ENCODE data around the gene PFKFB4. TPM values are rescaled to one million over a fixed set of nuclear protein-coding genes. Genes with fewer than 3 reads are reported as not detected.
A peak's percentile ranks its signal among the peaks of the same experiment; 100 is the strongest.

PFKFB4 gene
- total RNA-seq, 2 experiments from 2014 or later = 0.98 to 2.5 TPM

- Histone ChIP-seq H3K36me3 (ENCODE audit: insufficient read depth, low read length) (no peaks in the 10 kb centered on the region), H3K4me1 (ENCODE audit: insufficient read depth, low read length) (peaks cover 80% of the 10 kb centered on the region), H3K4me3 (ENCODE audit: low read length) (peak overlapping the region; percentile 8), H3K27ac (ENCODE audit: low read depth in 1 of 2, low read length in 2 of 2) (peak overlapping the region; percentile 9 to 29), H3K9me3 (ENCODE audit: control insufficient read depth in 1 of 2, insufficient read depth in 1 of 2, low read length in 2 of 2) (no peaks in the 10 kb centered on the region), H3K27me3 (ENCODE audit: control insufficient read depth in 1 of 2, insufficient read depth in 2 of 2, low read length in 2 of 2) (no peaks in the 10 kb centered on the region)
- DNase-seq (peak in 8 of 14 experiments; percentile 17 to 73 (median 40)), ATAC-seq (ENCODE audit: poor library complexity) (peak; percentile 55)
- ChIA-PET CTCF (interaction anchor here (0.5 to 1.7 kb wide), 3 partner anchors 13 to 79 kb away, joined by 3 to 4 read pairs (median 3); no protein-coding TSS in a partner anchor), POLR2A (interaction anchor here (0.5 to 2.3 kb wide), 10 partner anchors 8 to 214 kb away, joined by 3 to 11 read pairs (median 4); partner anchors contain the start of genes ATRIP, CCDC51, SHISA5 and TMA7)
- Mint-ChIP-seq H3K4me3 (peak overlapping the region; percentile 82), H3K9me3 (no peaks in the 10 kb centered on the region), H3K36me3 (ENCODE audit: low read depth) (no peaks in the 10 kb centered on the region), H3K4me1 (ENCODE audit: low read depth) (peaks cover 79% of the 10 kb centered on the region), H3K27ac (peak overlapping the region; percentile 80), H3K27me3 (no peaks in the 10 kb centered on the region)
- TF ChIP-seq, protein P1, sequence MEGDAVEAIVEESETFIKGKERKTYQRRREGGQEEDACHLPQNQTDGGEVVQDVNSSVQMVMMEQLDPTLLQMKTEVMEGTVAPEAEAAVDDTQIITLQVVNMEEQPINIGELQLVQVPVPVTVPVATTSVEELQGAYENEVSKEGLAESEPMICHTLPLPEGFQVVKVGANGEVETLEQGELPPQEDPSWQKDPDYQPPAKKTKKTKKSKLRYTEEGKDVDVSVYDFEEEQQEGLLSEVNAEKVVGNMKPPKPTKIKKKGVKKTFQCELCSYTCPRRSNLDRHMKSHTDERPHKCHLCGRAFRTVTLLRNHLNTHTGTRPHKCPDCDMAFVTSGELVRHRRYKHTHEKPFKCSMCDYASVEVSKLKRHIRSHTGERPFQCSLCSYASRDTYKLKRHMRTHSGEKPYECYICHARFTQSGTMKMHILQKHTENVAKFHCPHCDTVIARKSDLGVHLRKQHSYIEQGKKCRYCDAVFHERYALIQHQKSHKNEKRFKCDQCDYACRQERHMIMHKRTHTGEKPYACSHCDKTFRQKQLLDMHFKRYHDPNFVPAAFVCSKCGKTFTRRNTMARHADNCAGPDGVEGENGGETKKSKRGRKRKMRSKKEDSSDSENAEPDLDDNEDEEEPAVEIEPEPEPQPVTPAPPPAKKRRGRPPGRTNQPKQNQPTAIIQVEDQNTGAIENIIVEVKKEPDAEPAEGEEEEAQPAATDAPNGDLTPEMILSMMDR (IDR thresholded peaks at IDR 0.05) = no peak
- intact Hi-C loops (cut with DNase I, micrococcal nuclease) = no loop called here
Measured at GRCh38 chr3:48514431-48515227, 42.0 kb downstream of the PFKFB4 start.

GRCh38 chr3:48511551-48511950 lies 45.1 kb downstream of the PFKFB4 start:
- DNase-seq (no peak), ATAC-seq (ENCODE audit: poor library complexity) (no peak)
- no peaks in the 10 kb centered on the region for H3K9me3 ChIP-seq (ENCODE audit: control insufficient read depth in 1 of 2, insufficient read depth in 1 of 2, low read length in 2 of 2)
- no peak overlapping the region for H3K4me3 ChIP-seq (ENCODE audit: low read length)
- Mint-ChIP-seq H3K4me3 (no peak overlapping the region), H3K27me3 (no peaks in the 10 kb centered on the region), H3K36me3 (ENCODE audit: low read depth) (no peaks in the 10 kb centered on the region), H3K27ac (no peak overlapping the region), H3K4me1 (ENCODE audit: low read depth) (peaks cover 63% of the 10 kb centered on the region), H3K9me3 (no peaks in the 10 kb centered on the region)
- ChIA-PET POLR2A (interaction anchor here (1.6 kb wide), 1 partner anchor 71 kb away, joined by 4 read pairs; the partner anchor contains the start of genes CCDC51 and TMA7), CTCF (interaction anchor here (0.6 kb wide), 1 partner anchor 986 kb away, joined by 4 read pairs; no protein-coding TSS in a partner anchor)
- H3K27me3 ChIP-seq (ENCODE audit: control insufficient read depth in 1 of 2, insufficient read depth in 2 of 2, low read length in 2 of 2) = no peaks in the 10 kb centered on the region
- TF ChIP-seq, protein P1 (IDR thresholded peaks at IDR 0.05) = no peak
- H3K27ac ChIP-seq (ENCODE audit: low read depth in 1 of 2, low read length in 2 of 2) = no peak overlapping the region
- no peaks in the 10 kb centered on the region for H3K36me3 ChIP-seq (ENCODE audit: insufficient read depth, low read length)
- intact Hi-C loops (cut with DNase I, micrococcal nuclease) = no loop called here
- H3K4me1 ChIP-seq (ENCODE audit: insufficient read depth, low read length) = peaks cover 66% of the 10 kb centered on the region

DNA sequence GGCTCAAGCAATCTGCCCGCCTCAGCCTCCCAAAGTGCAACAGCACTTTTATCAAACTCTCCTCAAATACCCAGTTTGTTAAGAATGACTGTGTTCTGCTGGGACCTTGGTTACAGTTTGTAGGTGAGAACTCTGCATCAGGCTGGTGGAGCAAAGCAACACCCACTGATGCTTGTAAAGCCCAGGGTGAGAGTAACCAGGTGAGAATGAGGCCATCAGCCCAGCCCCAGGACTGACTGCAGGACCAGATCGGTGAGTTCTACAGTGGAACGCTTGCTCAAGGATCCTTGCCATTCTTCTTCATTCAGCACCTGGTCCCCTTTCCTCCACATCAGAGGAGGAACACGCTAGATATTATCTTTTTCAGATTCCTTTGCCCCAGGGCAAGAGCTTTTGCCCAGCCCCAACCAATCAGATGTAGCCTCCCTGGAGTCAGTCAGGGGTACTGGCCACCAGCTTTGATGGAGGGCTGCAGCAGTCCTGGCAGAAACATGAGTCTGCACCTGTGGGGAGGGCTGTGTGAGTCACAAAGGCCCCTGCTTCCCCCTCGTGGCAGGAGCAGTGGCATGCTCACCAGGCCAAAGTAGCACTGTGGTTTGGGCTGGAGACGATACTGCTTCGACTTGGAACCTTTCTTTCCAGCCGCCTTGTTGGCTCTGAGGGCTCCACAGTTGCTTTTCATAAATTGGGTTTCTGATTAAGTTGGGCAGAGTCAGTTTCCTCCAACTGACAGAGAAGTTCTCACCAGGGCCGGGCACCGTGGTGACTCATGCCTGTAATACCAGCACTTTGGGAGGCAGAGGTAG lies 49.1 kb downstream of the PFKFB4 start:
- ATAC-seq (ENCODE audit: poor library complexity) (peak; percentile 89), DNase-seq (peak; percentile 64 to 89 (median 74))
- Histone ChIP-seq H3K27ac (ENCODE audit: low read depth in 1 of 2, low read length in 2 of 2) (peak overlapping the region in 1 of 2 donors; percentile 45), H3K36me3 (ENCODE audit: insufficient read depth, low read length) (no peaks in the 10 kb centered on the region), H3K9me3 (ENCODE audit: control insufficient read depth in 1 of 2, insufficient read depth in 1 of 2, low read length in 2 of 2) (no peaks in the 10 kb centered on the region), H3K4me3 (ENCODE audit: low read length) (no peak overlapping the region), H3K4me1 (ENCODE audit: insufficient read depth, low read length) (peaks cover 64% of the 10 kb centered on the region), H3K27me3 (ENCODE audit: control insufficient read depth in 1 of 2, insufficient read depth in 2 of 2, low read length in 2 of 2) (no peaks in the 10 kb centered on the region)
- POLR2A ChIA-PET = interaction anchor here (0.9 to 3.3 kb wide), 11 partner anchors 28 to 107 kb away, joined by 3 to 14 read pairs (median 7); partner anchors contain the start of genes ATRIP, CCDC51, PFKFB4 and TMA7
- no peaks in the 10 kb centered on the region for H3K9me3 Mint-ChIP-seq
- H3K27ac Mint-ChIP-seq = peak overlapping the region; percentile 74
- intact Hi-C loops (cut with DNase I, micrococcal nuclease) = loop anchor here (1.0 to 5.0 kb wide), 9 partner anchors 34 to 275 kb away; partner anchors contain the start of genes ATRIP (in 1 of the 2), CCDC51 (in 1 of the 2) and TMA7 (in 1 of the 2)
- H3K4me1 Mint-ChIP-seq (ENCODE audit: low read depth) = peaks cover 61% of the 10 kb centered on the region
- CTCF ChIA-PET = interaction anchor here (0.5 to 4.5 kb wide), 12 partner anchors 9 to 120 kb away, joined by 3 to 32 read pairs (median 4); partner anchors contain the start of genes ATRIP and CCDC51
- no peaks in the 10 kb centered on the region for H3K27me3 Mint-ChIP-seq
- TF ChIP-seq, protein P1 (IDR thresholded peaks at IDR 0.05) = peak; percentile 86
- H3K4me3 Mint-ChIP-seq = peak overlapping the region; percentile 59
- H3K36me3 Mint-ChIP-seq (ENCODE audit: low read depth) = no peaks in the 10 kb centered on the region
